Frontal cortex (tissue), 4 donors: ENCODE measurements around the gene SLC25A13. TPM values are rescaled to one million over a fixed set of nuclear protein-coding genes. Genes with fewer than 3 reads are reported as not detected.

Experiments used
- DNase-seq, 2 donors: peaks; one replicate each; pipeline ENCODE4 v3.0.0; 2012; ENCODE audit warnings: low spot score in 2 of 2
- FAIRE-seq: peaks from 2 replicates; lab custom pipeline; 2012; peaks lifted over from hg19 to GRCh38; lab: Jason Lieb, UNC
- total RNA-seq: library from RNA; depleted of rRNA; stranded (reverse); fragments of >200 nt; gene quantifications from one replicate; pipeline ENCODE4 v1.2.3, GENCODE V29; 2014
- donor health status: control.
- donor health status: control.
- donor health status: control.

The SLC25A13 gene
- total RNA-seq, 1 donor from 2014 or later = 11.4 TPM

DNA sequence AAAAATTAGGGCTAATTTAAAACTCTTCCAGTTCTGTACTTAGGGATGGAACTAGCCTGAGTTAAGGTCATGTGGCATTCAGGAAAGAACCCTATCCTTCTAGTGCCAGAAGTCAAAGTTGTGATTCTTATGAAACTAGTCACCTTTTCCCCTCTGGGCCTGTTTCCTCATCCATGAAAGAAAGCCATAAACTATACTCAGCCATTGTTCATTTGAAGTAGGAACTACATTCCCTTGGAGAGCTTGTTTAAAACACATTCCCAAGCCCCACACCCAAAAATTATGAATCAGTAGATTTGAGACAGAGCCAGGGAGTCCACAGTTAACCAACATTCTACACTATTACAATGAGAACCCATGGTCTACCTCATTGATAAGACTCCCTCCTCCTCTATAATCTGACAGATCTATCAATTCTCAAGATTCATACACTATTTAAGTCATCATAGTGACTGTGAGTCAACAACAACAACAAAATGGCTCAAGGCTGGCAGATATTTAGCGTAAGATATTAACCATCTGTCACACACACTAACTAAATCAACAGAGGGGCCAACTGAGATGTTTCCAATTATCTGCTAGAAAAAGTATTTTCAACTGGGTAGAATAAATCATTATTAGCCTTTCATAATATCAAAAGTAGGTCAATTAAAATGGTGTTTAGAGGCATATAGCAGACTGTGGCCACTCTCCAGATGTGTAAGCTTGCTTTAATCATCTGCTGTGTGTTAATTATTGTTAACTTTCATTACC is 102.3 kb downstream of the SLC25A13 start:
- DNase-seq (no peak), FAIRE-seq (no peak)

DNA sequence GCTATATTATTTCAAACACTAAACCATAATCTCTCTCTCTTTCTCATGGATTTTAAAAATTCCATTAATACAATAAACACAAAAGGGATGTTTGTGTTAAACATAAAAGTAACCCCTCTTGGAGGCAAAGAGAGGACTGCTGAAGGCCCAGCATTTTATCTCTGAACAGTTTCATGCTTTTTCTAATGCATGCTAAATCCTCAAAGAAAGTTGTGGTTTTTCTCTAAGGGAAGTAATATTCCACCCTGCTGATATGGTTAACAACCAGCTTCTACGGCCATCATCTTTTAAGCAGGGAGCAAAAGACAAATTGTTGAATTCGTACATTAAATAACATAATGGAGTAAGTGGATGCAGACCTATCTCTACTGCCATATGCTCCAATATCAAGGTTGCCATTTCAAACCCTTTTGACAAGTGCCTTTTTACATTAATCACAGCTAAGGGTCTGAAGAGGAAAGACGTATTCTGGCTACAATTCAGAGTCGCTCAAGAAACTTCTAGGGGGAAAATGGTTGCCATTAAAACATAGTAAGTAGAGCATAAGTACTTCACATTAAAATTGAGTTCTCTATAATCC is 103.1 kb downstream of the SLC25A13 start:
- DNase-seq (no peak), FAIRE-seq (no peak)

DNA sequence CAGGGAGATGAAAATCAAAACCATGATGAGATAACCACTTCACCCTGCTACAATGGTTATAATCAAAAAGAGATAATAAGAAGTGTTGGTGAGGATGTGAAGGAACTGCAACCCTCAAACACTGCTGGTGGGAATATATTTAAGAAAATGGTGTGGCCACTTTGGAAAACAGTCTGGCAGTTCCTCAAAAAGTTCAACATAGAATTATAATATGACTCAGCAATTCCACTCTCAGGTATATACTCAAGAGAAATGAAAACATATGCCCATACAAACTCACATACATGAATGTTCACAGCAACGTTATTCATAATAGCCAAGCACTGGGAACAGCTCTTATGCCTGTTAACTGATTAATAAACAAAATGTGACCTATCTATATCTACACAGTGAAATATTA is 104.8 kb downstream of the SLC25A13 start:
- FAIRE-seq (no peak), DNase-seq (no peak)

DNA sequence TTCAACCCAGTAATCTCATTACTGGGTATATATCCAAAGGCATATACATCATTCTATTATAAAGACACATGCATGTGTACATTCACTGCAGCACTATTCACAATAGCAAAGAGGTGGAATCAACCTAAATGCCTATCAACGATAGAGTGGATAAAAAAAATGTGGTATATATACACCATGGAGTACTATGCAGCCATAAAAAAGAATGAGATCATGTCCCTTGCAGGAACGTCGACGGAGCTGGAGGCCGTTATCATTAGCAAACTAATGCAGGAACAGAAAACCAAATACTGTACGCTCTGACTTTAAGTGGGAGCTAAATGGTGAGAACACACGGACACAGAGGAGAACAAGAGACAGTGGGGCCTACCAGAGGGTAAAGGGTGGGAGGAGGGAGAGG is 105.5 kb downstream of the SLC25A13 start:
- DNase-seq (no peak), FAIRE-seq (no peak)

DNA sequence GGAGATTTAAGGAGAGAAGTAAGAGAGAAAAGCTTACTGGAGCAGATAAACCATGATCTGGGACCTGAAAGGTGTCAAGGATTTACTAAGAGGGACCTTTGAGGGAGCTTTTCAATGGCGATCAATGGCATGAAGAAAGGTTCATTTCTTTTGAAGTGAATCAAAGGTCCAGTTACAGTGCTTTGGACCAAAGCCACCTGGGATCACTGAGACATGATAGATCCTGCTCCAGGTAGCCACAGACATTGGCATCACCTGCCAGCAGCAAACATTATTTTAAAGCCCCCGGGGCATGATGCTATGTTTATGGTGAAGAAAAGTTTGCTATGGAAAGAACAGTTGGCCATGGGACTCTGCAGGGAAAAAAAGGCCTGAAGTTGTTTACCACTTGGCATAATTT is 109.4 kb downstream of the SLC25A13 start:
- DNase-seq (no peak), FAIRE-seq (no peak)

DNA sequence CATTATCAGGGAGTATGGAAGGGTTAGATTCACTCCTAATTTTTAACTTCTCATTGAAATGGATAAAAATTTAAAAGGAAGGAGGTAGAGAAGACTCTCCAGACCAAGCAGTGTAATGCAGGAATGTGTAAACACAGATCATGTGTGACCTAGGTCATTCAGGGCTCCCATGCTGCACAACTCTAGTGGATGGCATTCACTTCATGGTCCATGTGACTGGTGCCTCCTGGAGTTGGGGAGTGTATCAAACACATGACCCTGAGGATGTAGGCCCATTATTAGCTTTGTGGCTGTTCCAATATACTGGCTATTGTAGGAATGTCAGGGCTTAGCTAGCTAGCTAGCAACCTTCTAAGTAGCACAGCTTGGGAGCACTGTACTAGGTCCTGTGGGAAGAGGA is 109.9 kb downstream of the SLC25A13 start:
- FAIRE-seq (no peak), DNase-seq (no peak)

DNA sequence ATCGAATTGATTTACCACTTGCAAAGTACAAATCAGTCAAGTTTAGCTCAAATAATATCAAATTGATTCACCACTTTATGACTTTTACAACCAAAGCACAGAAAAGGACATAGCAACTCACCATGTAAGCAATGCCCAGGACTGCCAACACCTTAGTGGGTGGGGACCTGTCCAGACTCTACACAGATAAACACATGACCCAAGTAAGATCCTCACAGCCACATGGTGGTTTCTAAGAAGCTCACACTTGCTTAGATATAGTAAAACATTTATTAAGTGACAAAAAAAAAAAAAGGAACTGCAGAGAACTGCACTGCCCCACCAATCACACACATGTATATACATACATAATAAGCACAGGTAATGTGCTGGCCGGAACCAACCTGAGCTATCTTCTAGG is 116.2 kb downstream of the SLC25A13 start:
- FAIRE-seq (no peak), DNase-seq (no peak)

DNA sequence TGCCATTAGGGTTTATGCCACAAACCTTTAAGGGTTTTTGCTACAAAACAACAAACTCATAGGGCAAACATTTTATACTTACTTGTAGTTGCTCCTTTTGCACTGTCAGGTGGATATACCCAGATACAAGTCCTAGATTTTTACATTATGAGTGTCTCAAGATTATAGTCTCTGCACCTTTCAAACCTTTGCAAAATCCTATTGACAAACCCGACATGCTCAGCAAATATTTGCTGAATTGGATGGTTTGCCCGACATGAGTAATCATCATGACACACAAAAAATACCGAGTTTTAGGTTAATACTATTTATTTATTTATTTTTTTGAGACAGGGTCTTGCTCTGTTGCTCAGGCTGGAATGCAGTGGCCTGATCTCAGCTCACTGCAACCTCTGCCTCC is 117.3 kb downstream of the SLC25A13 start:
- no peak for DNase-seq
- FAIRE-seq = no peak

DNA sequence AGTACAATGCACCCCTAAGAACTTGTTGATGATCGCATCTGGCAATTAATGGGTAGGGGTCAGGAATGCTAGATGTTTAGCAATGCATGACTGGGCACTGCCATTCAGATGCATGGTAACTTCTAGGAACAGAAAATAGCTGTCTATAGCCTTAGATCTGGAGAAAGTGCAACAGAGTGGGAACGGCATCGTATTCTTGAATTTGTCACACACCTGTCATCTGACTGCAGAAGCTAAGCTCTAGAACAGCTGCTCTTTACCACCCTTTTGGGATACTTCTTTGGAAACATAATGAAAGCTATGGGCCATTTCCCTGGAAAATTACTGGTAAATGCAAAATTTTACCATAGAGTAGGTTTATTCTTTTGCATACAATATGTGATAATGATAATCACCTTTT is 118.1 kb downstream of the SLC25A13 start:
- FAIRE-seq (no peak), DNase-seq (no peak)

DNA sequence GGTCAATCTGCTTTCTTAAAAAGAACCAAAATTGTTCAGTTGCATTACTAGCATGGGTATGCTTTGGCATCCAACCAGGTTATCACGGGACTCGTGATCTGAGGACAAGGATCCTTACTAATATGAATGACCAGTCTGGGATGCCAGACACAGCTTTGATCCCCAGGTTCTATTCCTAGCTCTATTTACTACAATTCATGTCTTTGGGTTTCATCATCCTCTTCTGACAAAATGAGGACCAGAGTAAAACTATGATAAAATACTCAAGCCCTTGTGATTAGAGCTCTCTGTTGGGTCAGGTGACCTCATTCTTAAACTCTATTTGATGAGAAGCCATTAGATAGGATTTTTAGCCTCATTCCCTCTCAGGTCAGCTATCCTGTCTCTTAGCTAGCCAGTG is 119.8 kb downstream of the SLC25A13 start:
- FAIRE-seq (no peak), DNase-seq (no peak)

DNA sequence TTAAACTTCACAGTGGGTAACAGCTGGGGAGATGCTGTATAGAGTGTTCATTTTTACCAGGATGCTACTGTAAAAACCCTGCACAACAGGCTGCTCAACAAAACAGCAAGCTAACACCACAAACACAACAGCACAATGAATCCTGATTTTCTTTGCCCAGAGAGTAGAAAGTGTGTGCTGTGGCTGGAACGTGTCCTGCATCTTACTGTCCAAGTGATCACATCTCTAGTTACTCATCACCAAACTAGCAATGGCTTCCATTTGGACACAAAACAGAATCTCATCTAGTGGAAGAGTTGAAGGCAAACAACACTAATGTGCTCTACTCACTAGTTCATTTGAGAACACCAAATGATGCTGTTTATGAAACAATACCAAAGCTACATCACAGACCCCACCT is 121.2 kb downstream of the SLC25A13 start:
- FAIRE-seq = no peak

DNA sequence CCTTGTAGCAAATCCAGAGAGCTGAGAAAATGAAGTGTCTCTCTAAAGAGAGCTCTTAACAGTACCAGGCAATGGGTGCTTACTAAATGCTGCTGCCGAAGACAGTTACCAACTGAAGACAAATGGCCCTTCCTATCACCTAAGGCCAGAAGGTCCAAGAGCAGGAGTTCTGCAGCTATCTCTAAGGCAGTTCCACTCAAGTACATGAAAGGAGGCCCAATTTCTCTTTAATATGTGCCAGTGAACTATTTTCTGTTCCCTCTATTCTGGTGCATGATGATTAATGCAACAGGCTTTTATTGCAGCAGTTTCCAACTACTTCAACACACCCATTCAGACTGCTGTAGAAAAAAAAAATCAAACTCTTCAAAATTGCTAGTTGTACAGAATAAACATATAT is 122.5 kb downstream of the SLC25A13 start:
- FAIRE-seq = no peak
- no peak for DNase-seq

More for the DNA sequence above, 121.2 kb downstream of the SLC25A13 start:
- DNase-seq = no peak

DNA sequence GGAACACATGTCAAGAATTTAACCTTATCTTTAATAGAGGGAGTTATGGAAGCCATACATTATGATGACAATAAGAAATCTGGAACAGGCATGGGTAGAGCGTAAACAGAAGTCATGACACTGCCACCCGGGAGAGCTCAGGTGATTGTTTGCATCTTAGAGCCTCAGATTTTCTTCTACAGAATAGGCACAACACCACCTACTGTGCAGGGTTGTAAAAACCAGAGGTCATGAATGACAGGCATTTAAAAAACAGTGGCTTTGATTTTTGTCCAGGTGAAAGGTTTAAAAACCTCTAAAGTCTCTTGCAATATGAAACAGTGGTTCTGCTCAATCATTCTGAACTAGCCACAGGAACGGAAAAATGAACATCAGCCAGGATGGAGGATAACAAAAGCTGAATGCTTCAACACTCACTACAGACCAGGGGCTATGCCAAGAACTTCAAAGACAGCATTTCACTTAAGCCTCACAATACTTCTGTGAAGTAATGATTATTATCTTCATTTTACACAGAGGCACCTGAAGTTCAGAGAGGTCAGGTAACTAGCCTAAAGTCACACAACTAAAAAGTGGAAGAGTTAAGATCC is 123.8 kb downstream of the SLC25A13 start:
- DNase-seq (no peak), FAIRE-seq (no peak)

DNA sequence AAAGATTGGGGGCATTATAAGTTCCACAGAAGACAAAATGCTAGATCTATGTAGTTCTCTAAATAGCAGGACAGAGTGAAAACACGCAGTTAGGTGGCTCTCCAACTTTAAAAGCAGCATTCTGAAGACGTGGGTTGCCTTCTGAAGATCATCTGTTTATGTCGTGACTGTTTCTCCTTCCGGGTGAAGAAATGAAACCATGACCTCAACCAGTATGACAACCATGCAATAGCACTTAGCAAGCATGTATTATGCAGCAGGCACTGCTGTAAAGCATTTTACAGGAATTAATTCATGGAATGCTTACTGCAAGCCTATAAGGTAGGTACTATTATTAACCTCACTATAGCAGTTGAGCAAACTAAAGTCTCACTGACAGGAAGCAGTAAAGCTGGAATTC is 125.2 kb downstream of the SLC25A13 start:
- FAIRE-seq = no peak
- DNase-seq = no peak

DNA sequence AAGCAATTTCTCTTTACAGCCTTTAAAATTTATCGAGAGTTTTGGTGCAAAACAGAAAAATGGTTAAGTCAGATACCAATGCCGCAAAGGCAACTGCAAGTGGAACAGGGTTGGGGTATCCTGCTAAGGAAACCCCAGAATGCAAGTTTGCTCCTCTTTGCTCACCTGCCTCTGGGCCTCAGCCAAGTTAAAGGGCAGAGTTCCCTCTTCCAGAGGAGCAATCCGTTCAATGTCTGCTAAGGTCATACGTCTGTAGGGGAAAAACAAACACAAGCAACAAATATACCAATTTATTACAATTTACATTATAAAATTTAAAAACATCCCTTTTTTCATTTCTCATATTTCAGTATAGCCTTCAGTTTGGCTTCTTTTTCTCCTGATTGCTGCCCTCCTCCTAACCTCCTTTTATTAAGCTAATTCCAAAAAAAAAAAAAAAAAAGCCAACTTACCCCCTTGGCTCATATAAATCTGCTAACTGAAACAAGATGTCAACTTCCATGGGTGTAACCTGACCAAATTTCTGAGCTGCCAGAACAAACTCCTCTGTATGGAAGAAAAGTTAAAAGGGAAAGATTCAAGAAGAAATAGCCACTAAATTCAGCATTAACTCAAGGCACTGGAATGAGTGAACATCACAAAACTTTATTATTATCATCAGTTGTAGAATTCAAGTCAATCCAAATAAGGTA is 132.6 kb downstream of the SLC25A13 start:
- no peak for DNase-seq
- no peak for FAIRE-seq

DNA sequence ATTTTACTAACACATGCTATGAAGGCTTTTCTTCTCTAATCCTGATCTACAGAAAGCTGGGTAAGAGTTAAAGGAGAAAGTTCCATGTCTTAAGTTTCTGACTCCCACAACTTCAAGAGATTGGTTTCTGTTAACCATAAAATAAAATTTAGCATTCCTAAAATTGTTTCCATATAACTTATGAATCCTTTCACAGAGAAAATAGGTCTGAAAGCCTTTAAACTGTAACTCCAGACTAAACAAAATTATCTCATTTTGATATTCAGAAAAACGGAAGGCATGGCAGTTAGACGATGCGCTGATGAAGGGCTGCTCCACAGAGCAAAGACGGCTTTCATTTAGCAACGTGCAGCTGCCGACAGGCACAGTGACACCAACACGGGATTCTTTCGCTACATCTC is 133.3 kb downstream of the SLC25A13 start:
- FAIRE-seq (no peak), DNase-seq (no peak)

DNA sequence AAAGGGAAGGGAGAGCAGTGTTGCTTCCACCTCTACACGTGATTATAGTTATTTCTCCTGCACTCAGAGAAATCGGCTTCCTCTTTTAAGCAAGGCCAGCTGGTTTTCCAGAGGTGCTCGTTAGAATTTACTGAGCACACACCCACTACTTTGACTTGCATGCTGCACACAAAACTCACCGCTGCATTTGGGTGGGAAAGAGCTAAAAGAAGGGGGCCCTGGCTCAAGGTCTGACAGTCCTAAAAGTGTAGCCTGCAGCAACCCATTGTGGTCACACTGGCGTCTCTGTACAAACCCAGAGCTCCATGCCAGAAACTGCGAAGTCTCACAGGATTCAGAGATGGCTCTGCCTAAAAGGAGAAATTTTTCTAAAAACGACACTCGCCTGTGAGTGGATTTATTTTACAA is 133.7 kb downstream of the SLC25A13 start:
- no peak for DNase-seq
- no peak for FAIRE-seq

DNA sequence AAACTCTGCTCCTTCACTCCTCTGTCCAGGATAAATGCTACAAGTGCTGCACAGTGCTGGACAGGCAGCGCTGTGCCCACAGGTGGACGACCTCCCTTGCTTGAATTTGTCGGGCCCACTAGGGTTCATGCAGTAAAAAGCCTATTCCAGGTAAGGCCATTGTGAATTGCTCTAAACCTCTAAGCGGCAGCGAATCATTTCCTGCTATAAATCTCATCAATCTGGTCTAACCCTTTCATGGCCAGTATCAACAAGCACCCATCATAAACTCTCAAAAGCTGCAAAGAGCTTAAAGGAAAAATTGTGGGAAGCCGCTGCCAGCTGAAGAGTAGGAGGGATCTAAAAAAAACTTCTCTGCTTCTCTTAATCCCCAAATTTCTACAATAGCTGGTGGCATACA is 134.2 kb downstream of the SLC25A13 start:
- FAIRE-seq (no peak), DNase-seq (no peak)

DNA sequence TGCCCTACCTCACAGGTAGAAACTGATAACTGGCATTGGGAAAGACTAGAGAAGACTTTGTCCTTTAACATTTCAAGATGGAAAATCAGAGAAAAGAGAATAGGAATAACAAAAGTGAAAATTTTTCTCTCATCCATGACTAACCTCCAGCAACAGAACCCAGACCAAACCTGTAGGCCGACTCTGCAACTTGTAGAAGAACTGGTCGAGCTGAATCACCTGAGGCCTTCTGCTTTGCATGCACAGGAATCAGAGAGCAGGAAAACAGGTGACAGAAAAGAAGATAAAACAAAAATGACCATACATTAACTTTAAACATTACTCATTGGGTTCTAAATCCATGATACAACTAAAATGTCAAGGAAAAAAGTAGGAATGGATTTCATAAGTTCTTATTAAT is 137.1 kb downstream of the SLC25A13 start:
- no peak for DNase-seq
- FAIRE-seq = no peak

DNA sequence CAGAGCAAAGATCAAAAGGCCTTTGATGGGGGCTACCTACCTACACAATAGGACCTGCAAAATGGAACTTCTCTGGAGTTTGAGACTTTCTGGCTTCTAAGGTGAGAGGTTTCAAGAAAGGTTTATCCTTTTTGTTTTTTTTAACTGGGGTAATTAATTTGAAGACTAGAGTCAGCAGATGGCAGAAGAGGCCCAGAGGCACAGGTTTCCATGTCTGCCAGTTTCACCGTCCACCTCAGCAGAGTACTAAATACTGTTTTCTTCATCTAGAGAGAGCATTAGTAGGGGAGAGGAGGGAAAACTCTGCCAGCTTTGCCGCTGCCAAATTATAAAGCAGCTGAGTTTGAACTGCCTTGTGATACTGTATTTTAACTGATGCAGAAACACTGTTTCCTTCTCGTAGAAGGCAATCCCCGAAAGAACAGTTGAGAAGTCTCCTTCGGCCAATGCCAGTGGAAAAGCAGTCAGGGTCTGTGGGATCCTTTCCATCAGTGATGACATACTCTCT is 138.7 kb downstream of the SLC25A13 start:
- no peak for DNase-seq

More for the DNA sequence above, 138.7 kb downstream of the SLC25A13 start:
- no peak for FAIRE-seq
